Right lobe of liver (tissue), 6 donors: ENCODE measurements around the gene CNTNAP5. TPM values are rescaled to one million over a fixed set of nuclear protein-coding genes. Genes with fewer than 3 reads are reported as not detected.

Experiments used
- ATAC-seq, 4 donors: fragments of 200-7000 bp; cut with Tn5 transposase; one replicate each; pipeline ENCODE4 v1.9.1; 2020; ENCODE audit warnings: mild to moderate bottlenecking in 4 of 4, moderate library complexity in 4 of 4
- DNase-seq, 3 donors: peaks; one replicate each; pipeline ENCODE4 v3.0.0-alpha.2; 2020
- H3K27ac ChIP-seq, 3 donors: fragments of 200-600 bp; one replicate each; pipeline ENCODE4 v1.8.0; 2022
- H3K27me3 ChIP-seq, 2 donors: fragments of 200-600 bp; one replicate each; pipeline ENCODE4 v1.8.0; 2022
- H3K36me3 ChIP-seq, 4 donors: fragments of 200-600 bp; sonication (generic) in 1 of 4; one replicate each; pipeline versions ENCODE4 v1.5.1 to v1.8.0; 2017 to 2022; ENCODE audit warnings: control low read depth in 1 of 4
- H3K4me1 ChIP-seq, 4 donors: fragments of 200-600 bp; sonication (generic) in 1 of 4; one replicate each; pipeline versions ENCODE4 v1.5.1 to v1.8.0; 2017 to 2022; ENCODE audit warnings: control low read depth in 1 of 4
- H3K4me3 ChIP-seq, 3 donors: fragments of 200-600 bp; one replicate each; pipeline ENCODE4 v1.8.0; 2022
- H3K9me3 ChIP-seq, 4 donors: fragments of 200-600 bp; sonication (generic) in 1 of 4; one replicate each; pipeline versions ENCODE4 v1.5.1 to v1.8.0; 2017 to 2022; ENCODE audit warnings: control low read depth in 1 of 4
- POLR2A ChIP-seq: fragments of 450-650 bp; IDR thresholded peaks from one replicate; pipeline ENCODE4 v1.6.1; 2017; ENCODE audit warnings: antibody characterized with exemption, mild to moderate bottlenecking
- WGBS: methylation state at CpG from one replicate; pipeline ENCODE4 v1.1.6; 2018; ENCODE audit warnings: low coverage, low lambda C conversion rate; ENCODE audit not compliant: insufficient coverage; ENCODE audit errors: missing lambda C conversion rate; 5-methylcytosine and 5-hydroxymethylcytosine counted together
- intact Hi-C, 2 donors: fragments of 100-400 bp; cut with DNase I; formaldehyde crosslinking; loops; one replicate each; pipeline versions ENCODE4 v1.11.2 to v1.14.1; 2022
- total RNA-seq, 6 experiments: library from RNA; depleted of rRNA in 2 of 6; stranded (reverse); fragments of >200 nt in 2 of 6; fragmentation: NEBNext Ultra II Directional in 3 of 6; extraction: Animal tissue kit (Norgen Biotek cat#: 25700) in 3 of 6; gene quantifications; one replicate each; pipeline versions ENCODE4 v1.1.0 to v1.2.4, GENCODE V29; 2016 to 2023
- TF ChIP-seq, protein P1 (sequence below), 4 donors: fragments of 200-600 bp in 3 of 4; fragments of 450-650 bp in 1 of 4; IDR thresholded peaks; one replicate each; pipeline versions ENCODE4 v1.5.1 to v1.8.0; 2016 to 2022; ENCODE audit warnings: antibody characterized with exemption in 4 of 4, mild to moderate bottlenecking in 2 of 4
- donor health status: DM: no; HTN: yes; CAD: no.
- donor health status: DM: no; HTN: no; CAD: no.
- donor health status: DM: no; HTN: no; CAD: no.
- donor health status: DM: no; HTN: yes; CAD: no.
- donor health status: DM: no; HTN: yes; CAD: no.

Gene CNTNAP5
- total RNA-seq, 6 experiments from 2014 or later: not detected

GRCh38 chr2:124664363-124664762 is 639.3 kb downstream of the CNTNAP5 start:
- no peaks in the 10 kb centered on the region for H3K4me1 ChIP-seq
- ATAC-seq: no peak
- no peak overlapping the region for H3K4me3 ChIP-seq
- DNase-seq: no peak
- no peaks in the 10 kb centered on the region for H3K27me3 ChIP-seq
- H3K36me3 ChIP-seq: no peaks in the 10 kb centered on the region
- intact Hi-C loops: no loop called here
- H3K9me3 ChIP-seq: no peaks in the 10 kb centered on the region
- H3K27ac ChIP-seq: no peak overlapping the region
- WGBS: 36% methylated on average over 4 of the region's 5 CpGs
- TF ChIP-seq POLR2A: no peak
- TF ChIP-seq, protein P1, sequence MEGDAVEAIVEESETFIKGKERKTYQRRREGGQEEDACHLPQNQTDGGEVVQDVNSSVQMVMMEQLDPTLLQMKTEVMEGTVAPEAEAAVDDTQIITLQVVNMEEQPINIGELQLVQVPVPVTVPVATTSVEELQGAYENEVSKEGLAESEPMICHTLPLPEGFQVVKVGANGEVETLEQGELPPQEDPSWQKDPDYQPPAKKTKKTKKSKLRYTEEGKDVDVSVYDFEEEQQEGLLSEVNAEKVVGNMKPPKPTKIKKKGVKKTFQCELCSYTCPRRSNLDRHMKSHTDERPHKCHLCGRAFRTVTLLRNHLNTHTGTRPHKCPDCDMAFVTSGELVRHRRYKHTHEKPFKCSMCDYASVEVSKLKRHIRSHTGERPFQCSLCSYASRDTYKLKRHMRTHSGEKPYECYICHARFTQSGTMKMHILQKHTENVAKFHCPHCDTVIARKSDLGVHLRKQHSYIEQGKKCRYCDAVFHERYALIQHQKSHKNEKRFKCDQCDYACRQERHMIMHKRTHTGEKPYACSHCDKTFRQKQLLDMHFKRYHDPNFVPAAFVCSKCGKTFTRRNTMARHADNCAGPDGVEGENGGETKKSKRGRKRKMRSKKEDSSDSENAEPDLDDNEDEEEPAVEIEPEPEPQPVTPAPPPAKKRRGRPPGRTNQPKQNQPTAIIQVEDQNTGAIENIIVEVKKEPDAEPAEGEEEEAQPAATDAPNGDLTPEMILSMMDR (IDR thresholded peaks at IDR 0.05): no peak

GRCh38 chr2:124666976-124667375 is 641.9 kb downstream of the CNTNAP5 start:
- ATAC-seq (no peak), DNase-seq (no peak)
- H3K9me3 ChIP-seq: no peaks in the 10 kb centered on the region
- no peaks in the 10 kb centered on the region for H3K27me3 ChIP-seq
- no peak overlapping the region for H3K27ac ChIP-seq
- H3K36me3 ChIP-seq: no peaks in the 10 kb centered on the region
- TF ChIP-seq, protein P1 (IDR thresholded peaks at IDR 0.05): no peak
- no peak for TF ChIP-seq POLR2A
- 44% methylated on average over 2 of the region's 2 CpGs for whole genome bisulfite sequencing
- intact Hi-C loops: no loop called here
- H3K4me1 ChIP-seq: no peaks in the 10 kb centered on the region
- H3K4me3 ChIP-seq: no peak overlapping the region

DNA sequence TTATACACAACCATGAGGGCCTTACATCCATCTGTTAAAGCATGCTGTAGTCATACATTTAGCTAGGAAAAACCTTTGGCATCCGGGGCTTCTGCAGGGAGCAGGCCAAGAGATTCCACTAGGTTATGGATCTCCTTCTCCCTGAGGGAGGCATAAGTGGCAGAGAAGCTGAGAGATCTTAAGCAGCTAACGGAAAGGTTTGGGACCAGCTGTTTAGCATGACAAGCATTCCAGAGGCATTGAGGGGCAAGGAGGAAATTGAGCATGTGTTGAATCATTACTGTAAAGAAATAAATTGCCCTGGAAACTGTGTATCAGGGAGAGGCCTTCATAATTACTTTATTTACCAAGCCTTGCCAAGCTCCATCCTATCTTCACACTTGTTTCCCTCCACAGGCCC is 643.1 kb downstream of the CNTNAP5 start:
- TF ChIP-seq, protein P1 (IDR thresholded peaks at IDR 0.05): no peak
- no peak for TF ChIP-seq POLR2A
- no peak for ATAC-seq
- Histone ChIP-seq H3K4me1 (no peaks in the 10 kb centered on the region), H3K9me3 (no peaks in the 10 kb centered on the region), H3K27ac (no peak overlapping the region), H3K36me3 (no peaks in the 10 kb centered on the region), H3K4me3 (no peak overlapping the region), H3K27me3 (no peaks in the 10 kb centered on the region)
- WGBS: 17% methylated on average over 2 of the region's 2 CpGs
- no peak for DNase-seq
- intact Hi-C loops: no loop called here

DNA sequence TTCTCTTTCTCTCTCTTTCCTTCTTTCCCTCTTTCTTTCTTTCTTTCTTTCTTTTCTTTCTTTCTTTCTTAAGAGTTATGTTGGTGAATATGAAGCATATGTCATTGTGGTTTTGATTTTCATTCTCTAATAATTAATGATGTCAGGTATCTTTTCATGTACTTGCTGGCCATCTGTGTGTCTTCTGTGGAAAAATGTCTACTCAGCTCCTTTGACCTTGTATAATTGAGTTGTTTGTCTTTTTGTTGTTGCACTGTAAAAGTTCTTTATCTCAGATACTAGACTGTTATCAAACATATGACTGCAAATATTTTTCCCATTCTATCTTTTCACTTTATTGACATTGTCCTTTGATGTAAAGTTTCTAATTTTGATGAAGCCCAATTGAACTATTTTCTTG is 645.1 kb downstream of the CNTNAP5 start:
- intact Hi-C loops: no loop called here
- H3K9me3 ChIP-seq: no peaks in the 10 kb centered on the region
- no peak for DNase-seq
- no peak for TF ChIP-seq POLR2A
- TF ChIP-seq, protein P1 (IDR thresholded peaks at IDR 0.05): no peak
- H3K36me3 ChIP-seq: no peaks in the 10 kb centered on the region
- H3K27me3 ChIP-seq: no peaks in the 10 kb centered on the region
- no peak for ATAC-seq
- H3K4me3 ChIP-seq: no peak overlapping the region
- H3K27ac ChIP-seq: no peak overlapping the region
- H3K4me1 ChIP-seq: no peaks in the 10 kb centered on the region

DNA sequence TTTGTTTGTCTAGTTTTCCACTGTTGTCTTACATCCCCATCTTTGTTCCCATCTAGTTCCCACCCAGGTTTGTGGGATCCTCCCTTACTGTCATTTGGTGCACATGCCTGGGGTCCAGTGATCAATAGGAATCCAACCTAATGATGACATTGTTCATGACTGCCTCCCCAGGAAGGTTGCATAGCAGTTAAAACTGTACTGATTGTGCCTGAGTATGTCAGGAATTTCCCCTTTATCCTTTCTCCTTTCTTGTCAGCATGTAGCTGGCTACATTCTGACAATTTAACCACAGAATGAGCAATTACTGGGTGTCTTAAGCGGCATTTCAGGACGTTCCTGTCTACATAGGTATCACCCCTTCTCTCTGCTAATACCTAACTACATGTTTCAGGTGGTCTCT is 653.0 kb downstream of the CNTNAP5 start:
- WGBS: 63% methylated on average over 2 of the region's 2 CpGs
- Histone ChIP-seq H3K9me3 (no peaks in the 10 kb centered on the region), H3K4me1 (no peaks in the 10 kb centered on the region), H3K36me3 (no peaks in the 10 kb centered on the region), H3K27ac (no peak overlapping the region), H3K4me3 (no peak overlapping the region), H3K27me3 (no peaks in the 10 kb centered on the region)
- DNase-seq: no peak
- intact Hi-C loops: no loop called here
- no peak for ATAC-seq
- TF ChIP-seq, protein P1 (IDR thresholded peaks at IDR 0.05): no peak
- no peak for TF ChIP-seq POLR2A
